NCI-H69 (cell line): ENCODE measurements around the gene CRB1.
"Not testable (repeated sequence)": the region's sequence is repeated elsewhere in the genome, so short reads cannot be mapped to it uniquely, and the experiment has no call there.

Source experiments
- DNase-seq: peaks from one replicate; lab custom pipeline; 2025; lab: John Stamatoyannopoulos, UW

CRB1 gene

GRCh38 chr1:197399755-197400521 is 131.9 kb downstream of the CRB1 start:
- DNase-seq: peak; percentile 74

- no peak for DNase-seq
These were observed 132.5 kb downstream of the CRB1 start for GRCh38 chr1:197400522-197400902.

GRCh38 chr1:197402189-197402588 is 134.1 kb downstream of the CRB1 start:
- no peak for DNase-seq

- DNase-seq: not testable (repeated sequence)
These were observed 136.7 kb downstream of the CRB1 start for GRCh38 chr1:197404774-197405173.

GRCh38 chr1:197405614-197406013 is 137.6 kb downstream of the CRB1 start:
- not testable (repeated sequence) for DNase-seq

GRCh38 chr1:197413564-197413963 is 145.5 kb downstream of the CRB1 start:
- no peak for DNase-seq

GRCh38 chr1:197415221-197415620 is 147.2 kb downstream of the CRB1 start:
- DNase-seq: no peak

- no peak for DNase-seq
These were observed 150.6 kb downstream of the CRB1 start for GRCh38 chr1:197418693-197419092.

GRCh38 chr1:197422993-197423392 is 154.9 kb downstream of the CRB1 start:
- DNase-seq: no peak

- no peak for DNase-seq
These were observed 156.3 kb downstream of the CRB1 start for GRCh38 chr1:197424380-197424779.

- no peak for DNase-seq
These were observed 161.3 kb downstream of the CRB1 start for GRCh38 chr1:197429372-197429771.

GRCh38 chr1:197435224-197435623 is 167.2 kb downstream of the CRB1 start:
- peak; percentile 23 for DNase-seq

- no peak for DNase-seq
These were observed 169.5 kb downstream of the CRB1 start for GRCh38 chr1:197437601-197438000.

- peak; percentile 46 for DNase-seq
These were observed 170.1 kb downstream of the CRB1 start for GRCh38 chr1:197438010-197438790.

- DNase-seq: no peak
These were observed 171.7 kb downstream of the CRB1 start for GRCh38 chr1:197439708-197440280.

GRCh38 chr1:197440715-197441114 is 172.7 kb downstream of the CRB1 start:
- DNase-seq: no peak

GRCh38 chr1:197441999-197442414 is 174.0 kb downstream of the CRB1 start:
- no peak for DNase-seq

GRCh38 chr1:197444755-197445154 is 176.7 kb downstream of the CRB1 start:
- no peak for DNase-seq

- DNase-seq: no peak
These were observed 180.2 kb downstream of the CRB1 start for GRCh38 chr1:197448121-197448779.

- no peak for DNase-seq
These were observed 183.3 kb downstream of the CRB1 start for GRCh38 chr1:197451381-197451780.

- no peak for DNase-seq
These were observed 185.5 kb downstream of the CRB1 start for GRCh38 chr1:197453376-197454058.

- no peak for DNase-seq
These were observed 194.5 kb downstream of the CRB1 start for GRCh38 chr1:197462539-197462938.
